Motor neuron (in vitro differentiated cells): ENCODE results near the gene INHBC. TPM values are rescaled to one million over a fixed set of nuclear protein-coding genes. Genes with fewer than 3 reads are reported as not detected.
"Not testable (repeated sequence)": the region's sequence is repeated elsewhere in the genome, so short reads cannot be mapped to it uniquely, and the experiment has no call there.

Experiments
- ATAC-seq, 8 experiments: fragments of 200-7000 bp; cut with Tn5 transposase; replicated peaks in 6 of 8; 2 replicates each; pipeline ENCODE4 v1.8.0; 2021; ENCODE audit warnings: mild to moderate bottlenecking in 8 of 8, moderate library complexity in 8 of 8
- H3K27ac ChIP-seq, 2 donors: fragments of 250-450 bp; sonication (Bioruptor Pico); 2 replicates each; pipeline ENCODE4 v1.9.0; 2021; ENCODE audit warnings: antibody characterized with exemption in 2 of 2, mild to moderate bottlenecking in 2 of 2, moderate library complexity in 1 of 2
- H3K4me1 ChIP-seq, 2 donors: fragments of 250-450 bp; sonication (Bioruptor Pico); replicated peaks in 1 of 2; 2 replicates each; pipeline ENCODE4 v1.6.1; 2021; ENCODE audit warnings: antibody characterized with exemption in 2 of 2, mild to moderate bottlenecking in 2 of 2, moderate library complexity in 1 of 2
- H3K4me3 ChIP-seq, 5 donors: fragments of 250-450 bp; sonication (Bioruptor Pico); 2 replicates each; pipeline ENCODE4 v1.9.0; 2021; ENCODE audit warnings: antibody characterized with exemption in 5 of 5, mild to moderate bottlenecking in 5 of 5, moderate library complexity in 4 of 5
- WGBS, 10 experiments: fragments of 450-650 bp; shearing (Covaris generic); methylation state at CpG; one replicate each; pipeline ENCODE4 v1.0.0; 2022; 5-methylcytosine and 5-hydroxymethylcytosine counted together
- in situ Hi-C, 9 experiments: fragments of 400-800 bp; cut with MboI; loops; one replicate each; pipeline ENCODE4 v1.15.0; 2021; ENCODE audit warnings: low sequenced_read_pairs in 9 of 9, low pct_unique_long_range_greater_than_20kb in 2 of 9; ENCODE audit not compliant: unreplicated experiment in 9 of 9
- total RNA-seq, 8 experiments: library from RNA; unstranded; fragments of 300-600 nt; gene quantifications; 2 replicates each; pipeline versions ENCODE4 v1.2.3 to v1.2.4, GENCODE V29; 2022

Gene INHBC
- total RNA-seq, 8 experiments from 2014 or later: 0.14 to 0.85 (median 0.22) TPM

GRCh38 chr12:57430931-57431566, 3.5 kb upstream of the INHBC start, which contains the start of gene R3HDM2:
Gene R3HDM2, minus strand, starts transcription at chr12:57431043. Its CDS starts 120,615 bp downstream, at chr12:57310428.
- H3K27ac ChIP-seq: peak within 1 kb of the TSS; percentile 90

GRCh38 chr12:57431654-57432188, 2.9 kb upstream of the INHBC start:
- H3K27ac ChIP-seq: no peak overlapping the region
- peaks cover 2 to 6% of the 10 kb centered on the region in 2 donors for H3K4me1 ChIP-seq
- in situ Hi-C loops: loop anchor here in 1 of 9 experiments (25.0 kb wide), 1 partner anchor 119 kb away; no protein-coding TSS in a partner anchor
- 84 to 100% (median 90%) methylated on average over 1 to 10 of the region's 11 CpGs for WGBS, 10 experiments
- H3K4me3 ChIP-seq: peak overlapping the region in 4 of 5 donors; percentile 66 to 90 (median 81)
- ATAC-seq: no peak

More at GRCh38 chr12:57430931-57431566, 3.5 kb upstream of the INHBC start, which contains the start of gene R3HDM2:
- peaks cover 2 to 6% of the 10 kb centered on the region in 2 donors for H3K4me1 ChIP-seq
- peak; percentile 94 to 98 (median 96) for ATAC-seq
- in situ Hi-C loops: loop anchor here in 1 of 9 experiments (25.0 kb wide), 1 partner anchor 119 kb away; no protein-coding TSS in a partner anchor
- 5 to 50% (median 25%) methylated on average over 1 to 22 of the region's 41 CpGs; no CpG with 5 or more reads in 1 of the 10 experiments for WGBS, 10 experiments
- peak within 1 kb of the TSS; percentile 66 to 90 (median 83) for H3K4me3 ChIP-seq

GRCh38 chr12:57433370-57433769, 1.2 kb upstream of the INHBC start:
- ATAC-seq: no peak
- Histone ChIP-seq H3K27ac (no peak overlapping the region), H3K4me1 (peaks cover 2 to 6% of the 10 kb centered on the region in 2 donors), H3K4me3 (no peak overlapping the region)
- in situ Hi-C loops: loop anchor here in 1 of 9 experiments (25.0 kb wide), 1 partner anchor 121 kb away; no protein-coding TSS in a partner anchor
- WGBS, 10 experiments: 79 to 100% (median 85%) methylated on average over 1 to 3 of the region's 3 CpGs; no CpG with 5 or more reads in 1 of the 10 experiments

GRCh38 chr12:57435293-57435692, 709 bp downstream of the INHBC start:
- no peak for ATAC-seq
- H3K4me1 ChIP-seq: peaks cover 2 to 6% of the 10 kb centered on the region in 2 donors
- no peak overlapping the region for H3K27ac ChIP-seq
- 61 to 83% (median 80%) methylated on average over 1 to 3 of the region's 4 CpGs; no CpG with 5 or more reads in 5 of the 10 experiments for WGBS, 10 experiments
- in situ Hi-C loops: loop anchor here in 1 of 9 experiments (25.0 kb wide), 1 partner anchor 123 kb away; no protein-coding TSS in a partner anchor
- no peak overlapping the region for H3K4me3 ChIP-seq

- in situ Hi-C loops: loop anchor here in 1 of 9 experiments (25.0 kb wide), 1 partner anchor 126 kb away; no protein-coding TSS in a partner anchor
- 29 to 50% (median 31%) methylated on average over 1 of the region's 1 CpG; no CpG with 5 or more reads in 7 of the 10 experiments for WGBS, 10 experiments
- peak in 3 of 8 experiments; percentile 40 to 73 (median 70) for ATAC-seq
- no peak overlapping the region for H3K4me3 ChIP-seq
- no peak overlapping the region for H3K27ac ChIP-seq
- no peaks in the 10 kb centered on the region for H3K4me1 ChIP-seq
Measured at GRCh38 chr12:57438400-57438799, 3.8 kb downstream of the INHBC start.

- WGBS, 10 experiments: 46 to 100% (median 71%) methylated on average over 1 to 4 of the region's 4 CpGs
- no peaks in the 10 kb centered on the region for H3K4me1 ChIP-seq
- no peak overlapping the region for H3K27ac ChIP-seq
- ATAC-seq: no peak
- H3K4me3 ChIP-seq: no peak overlapping the region
- in situ Hi-C loops: loop anchor here in 1 of 9 experiments (25.0 kb wide), 1 partner anchor 128 kb away; no protein-coding TSS in a partner anchor
Measured at GRCh38 chr12:57439762-57440266, 5.2 kb downstream of the INHBC start.

GRCh38 chr12:57441393-57441792, 6.8 kb downstream of the INHBC start:
- H3K4me3 ChIP-seq, H3K27ac ChIP-seq, ATAC-seq, H3K4me1 ChIP-seq: not testable (repeated sequence)
- 40 to 100% (median 81%) methylated on average over 1 to 2 of the region's 2 CpGs; no CpG with 5 or more reads in 5 of the 10 experiments for WGBS, 10 experiments
- in situ Hi-C loops: loop anchor here in 1 of 9 experiments (25.0 kb wide), 1 partner anchor 129 kb away; no protein-coding TSS in a partner anchor

- WGBS, 10 experiments: 0 to 100% (median 29%) methylated on average over 1 of the region's 1 CpG; no CpG with 5 or more reads in 4 of the 10 experiments
- Histone ChIP-seq H3K27ac (no peak overlapping the region), H3K4me1 (no peaks in the 10 kb centered on the region), H3K4me3 (no peak overlapping the region)
- in situ Hi-C loops: loop anchor here in 1 of 9 experiments (25.0 kb wide), 1 partner anchor 130 kb away; no protein-coding TSS in a partner anchor
- ATAC-seq: peak in 2 of 8 experiments; percentile 65 to 86
Measured at GRCh38 chr12:57441846-57442427, 7.4 kb downstream of the INHBC start.

GRCh38 chr12:57444337-57444736, 9.8 kb downstream of the INHBC start:
- WGBS, 10 experiments: 0 to 100% (median 73%) methylated on average over 1 to 5 of the region's 6 CpGs; no CpG with 5 or more reads in 1 of the 10 experiments
- H3K27ac ChIP-seq, ATAC-seq, H3K4me3 ChIP-seq, H3K4me1 ChIP-seq: not testable (repeated sequence)
- in situ Hi-C loops: loop anchor here in 1 of 9 experiments (25.0 kb wide), 1 partner anchor 132 kb away; no protein-coding TSS in a partner anchor

GRCh38 chr12:57444744-57445143, 10.2 kb downstream of the INHBC start:
- Histone ChIP-seq H3K27ac (no peak overlapping the region), H3K4me3 (no peak overlapping the region), H3K4me1 (no peaks in the 10 kb centered on the region)
- no peak for ATAC-seq
- WGBS, 10 experiments: 0 to 98% (median 81%) methylated on average over 1 to 5 of the region's 5 CpGs
- in situ Hi-C loops: loop anchor here in 1 of 9 experiments (25.0 kb wide), 1 partner anchor 132 kb away; no protein-coding TSS in a partner anchor

- Histone ChIP-seq H3K4me1 (no peaks in the 10 kb centered on the region), H3K4me3 (no peak overlapping the region), H3K27ac (no peak overlapping the region)
- in situ Hi-C loops: loop anchor here in 1 of 9 experiments (25.0 kb wide), 1 partner anchor 134 kb away; no protein-coding TSS in a partner anchor
- no peak for ATAC-seq
- WGBS, 10 experiments: 81 to 100% (median 94%) methylated on average over 1 to 6 of the region's 6 CpGs
Measured at GRCh38 chr12:57446292-57446960, 11.8 kb downstream of the INHBC start.

GRCh38 chr12:57448669-57449068, 14.1 kb downstream of the INHBC start:
- in situ Hi-C loops: loop anchor here in 1 of 9 experiments (25.0 kb wide), 1 partner anchor 136 kb away; no protein-coding TSS in a partner anchor
- Histone ChIP-seq H3K27ac (no peak overlapping the region), H3K4me3 (no peak overlapping the region), H3K4me1 (peaks cover 11 to 13% of the 10 kb centered on the region in 2 donors)
- ATAC-seq: no peak
- WGBS, 10 experiments: 9 to 83% (median 70%) methylated on average over 1 to 2 of the region's 2 CpGs; no CpG with 5 or more reads in 1 of the 10 experiments
